MM.1S (cell line): Measurements from ENCODE around the gene NDUFAF3.

ENCODE experiments used
- EZH2 ChIP-seq: fragments of 300-600 bp; sonication (generic); optimal IDR thresholded peaks from 2 replicates; pipeline ENCODE3; 2017; ENCODE audit warnings: low read depth, mild to moderate bottlenecking, antibody characterized with exemption, low read length, mixed read lengths
- EZH2phosphoT487 ChIP-seq: fragments of 300-600 bp; sonication (generic); IDR thresholded peaks from 2 replicates; pipeline ENCODE4 v1.6.1; 2018; ENCODE audit warnings: antibody characterized with exemption, low read length
- TF ChIP-seq, protein P1 (sequence below): fragments of 300-600 bp; sonication (generic); IDR thresholded peaks from 2 replicates; pipeline ENCODE4 v1.5.1; 2016; ENCODE audit warnings: antibody characterized with exemption, low read length, mixed read lengths

DNA sequence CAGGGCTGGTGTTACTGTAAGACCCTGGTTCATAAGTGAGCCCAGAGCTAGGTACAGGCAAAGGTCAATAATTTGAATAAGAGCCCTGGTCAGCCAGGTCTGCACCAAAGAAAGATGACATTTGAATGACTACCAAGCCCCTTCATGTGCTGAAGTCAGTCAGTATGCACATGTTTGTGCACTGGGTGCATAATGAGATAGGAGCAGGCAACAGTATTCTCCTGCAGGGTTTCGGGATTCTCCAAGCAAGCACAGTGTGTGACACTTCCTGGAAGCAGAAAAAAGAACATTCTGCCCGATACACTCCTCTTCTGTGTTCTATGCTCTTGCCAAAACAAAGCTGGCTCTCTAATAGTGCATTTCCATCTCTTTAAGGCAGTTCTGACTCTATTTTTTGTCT lies 12.7 kb downstream of the NDUFAF3 start:
- TF ChIP-seq, protein P1, sequence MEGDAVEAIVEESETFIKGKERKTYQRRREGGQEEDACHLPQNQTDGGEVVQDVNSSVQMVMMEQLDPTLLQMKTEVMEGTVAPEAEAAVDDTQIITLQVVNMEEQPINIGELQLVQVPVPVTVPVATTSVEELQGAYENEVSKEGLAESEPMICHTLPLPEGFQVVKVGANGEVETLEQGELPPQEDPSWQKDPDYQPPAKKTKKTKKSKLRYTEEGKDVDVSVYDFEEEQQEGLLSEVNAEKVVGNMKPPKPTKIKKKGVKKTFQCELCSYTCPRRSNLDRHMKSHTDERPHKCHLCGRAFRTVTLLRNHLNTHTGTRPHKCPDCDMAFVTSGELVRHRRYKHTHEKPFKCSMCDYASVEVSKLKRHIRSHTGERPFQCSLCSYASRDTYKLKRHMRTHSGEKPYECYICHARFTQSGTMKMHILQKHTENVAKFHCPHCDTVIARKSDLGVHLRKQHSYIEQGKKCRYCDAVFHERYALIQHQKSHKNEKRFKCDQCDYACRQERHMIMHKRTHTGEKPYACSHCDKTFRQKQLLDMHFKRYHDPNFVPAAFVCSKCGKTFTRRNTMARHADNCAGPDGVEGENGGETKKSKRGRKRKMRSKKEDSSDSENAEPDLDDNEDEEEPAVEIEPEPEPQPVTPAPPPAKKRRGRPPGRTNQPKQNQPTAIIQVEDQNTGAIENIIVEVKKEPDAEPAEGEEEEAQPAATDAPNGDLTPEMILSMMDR = no peak
- TF ChIP-seq EZH2 (no peak), EZH2phosphoT487 (no peak)
